ENCODE data around the gene NCLN. TPM values are rescaled to one million over a fixed set of nuclear protein-coding genes. Genes with fewer than 3 reads are reported as not detected.
"Not testable (repeated sequence)": the region's sequence is repeated elsewhere in the genome, so short reads cannot be mapped to it uniquely, and the experiment has no call there.

NCLN gene
- total RNA-seq, 1 experiment from 2014 or later: 74.7 TPM

GRCh38 chr19:3201911-3202310 is 16.2 kb downstream of the NCLN start:
- no peaks in the 10 kb centered on the region for H3K79me2 ChIP-seq (ENCODE audit: low read length)
- no peak overlapping the region for H3K27ac ChIP-seq (ENCODE audit: low read length)
- ATAC-seq (no peak), DNase-seq (no peak)
- H3F3A ChIP-seq (ENCODE audit: low read length, unreplicated experiment): no peaks in the 10 kb centered on the region
- no peaks in the 10 kb centered on the region for H3K4me1 ChIP-seq (ENCODE audit: insufficient read depth, low read length)
- no peak for TF ChIP-seq EZH2phosphoT487 (IDR thresholded peaks at IDR 0.05; ENCODE audit: borderline replicate concordance, low read length)
- TF ChIP-seq, protein P1, sequence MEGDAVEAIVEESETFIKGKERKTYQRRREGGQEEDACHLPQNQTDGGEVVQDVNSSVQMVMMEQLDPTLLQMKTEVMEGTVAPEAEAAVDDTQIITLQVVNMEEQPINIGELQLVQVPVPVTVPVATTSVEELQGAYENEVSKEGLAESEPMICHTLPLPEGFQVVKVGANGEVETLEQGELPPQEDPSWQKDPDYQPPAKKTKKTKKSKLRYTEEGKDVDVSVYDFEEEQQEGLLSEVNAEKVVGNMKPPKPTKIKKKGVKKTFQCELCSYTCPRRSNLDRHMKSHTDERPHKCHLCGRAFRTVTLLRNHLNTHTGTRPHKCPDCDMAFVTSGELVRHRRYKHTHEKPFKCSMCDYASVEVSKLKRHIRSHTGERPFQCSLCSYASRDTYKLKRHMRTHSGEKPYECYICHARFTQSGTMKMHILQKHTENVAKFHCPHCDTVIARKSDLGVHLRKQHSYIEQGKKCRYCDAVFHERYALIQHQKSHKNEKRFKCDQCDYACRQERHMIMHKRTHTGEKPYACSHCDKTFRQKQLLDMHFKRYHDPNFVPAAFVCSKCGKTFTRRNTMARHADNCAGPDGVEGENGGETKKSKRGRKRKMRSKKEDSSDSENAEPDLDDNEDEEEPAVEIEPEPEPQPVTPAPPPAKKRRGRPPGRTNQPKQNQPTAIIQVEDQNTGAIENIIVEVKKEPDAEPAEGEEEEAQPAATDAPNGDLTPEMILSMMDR (conservative IDR thresholded peaks at IDR 0.05; ENCODE audit: low read depth, low read length): no peak
- TF ChIP-seq EZH2 (IDR thresholded peaks at IDR 0.05; ENCODE audit: low read length, unreplicated experiment): no peak
- no TSS peak for BruUV-seq (replicated peaks)
- H3K9ac ChIP-seq (ENCODE audit: low read length): no peak overlapping the region
- POLR2A ChIA-PET (ENCODE audit: unreplicated experiment): no interaction called here
- no peak overlapping the region for H3K4me2 ChIP-seq (ENCODE audit: low read length)
- intact Hi-C loops (cut with micrococcal nuclease): no loop called here
- no peaks in the 10 kb centered on the region for H4K20me1 ChIP-seq (ENCODE audit: low read length)
- no peaks in the 10 kb centered on the region for H3K27me3 ChIP-seq (ENCODE audit: low read length)
- H2AFZ ChIP-seq (ENCODE audit: low read length): no peak overlapping the region
- H3K9me2 ChIP-seq (replicated peaks; ENCODE audit: low read length): no peaks in the 10 kb centered on the region
- H3K36me3 ChIP-seq (ENCODE audit: low read depth, low read length): no peaks in the 10 kb centered on the region
- H3K9me3 ChIP-seq (ENCODE audit: low read length): no peaks in the 10 kb centered on the region
- CTCF ChIA-PET: no interaction called here
- H3K4me3 ChIP-seq (ENCODE audit: low read length): no peak overlapping the region

- ChIA-PET CTCF (no interaction called here), POLR2A (ENCODE audit: unreplicated experiment) (no interaction called here)
- Histone ChIP-seq H3K9me2 (replicated peaks; ENCODE audit: low read length) (no peaks in the 10 kb centered on the region), H3K4me3 (ENCODE audit: low read length) (no peak overlapping the region), H4K20me1 (ENCODE audit: low read length) (no peaks in the 10 kb centered on the region), H3K4me1 (ENCODE audit: insufficient read depth, low read length) (no peaks in the 10 kb centered on the region), H3K27ac (ENCODE audit: low read length) (no peak overlapping the region), H3F3A (ENCODE audit: low read length, unreplicated experiment) (no peaks in the 10 kb centered on the region), H3K36me3 (ENCODE audit: low read depth, low read length) (no peaks in the 10 kb centered on the region; the same call in 1 of the 2 replicates), H3K9ac (ENCODE audit: low read length) (no peak overlapping the region), H2AFZ (ENCODE audit: low read length) (no peak overlapping the region), H3K79me2 (ENCODE audit: low read length) (no peaks in the 10 kb centered on the region), H3K4me2 (ENCODE audit: low read length) (no peak overlapping the region), H3K9me3 (ENCODE audit: low read length) (no peaks in the 10 kb centered on the region), H3K27me3 (ENCODE audit: low read length) (no peaks in the 10 kb centered on the region)
- intact Hi-C loops (cut with micrococcal nuclease): no loop called here
- ATAC-seq: no peak
- TF ChIP-seq EZH2phosphoT487 (IDR thresholded peaks at IDR 0.05; ENCODE audit: borderline replicate concordance, low read length) (no peak), EZH2 (IDR thresholded peaks at IDR 0.05; ENCODE audit: low read length, unreplicated experiment) (no peak)
- TF ChIP-seq, protein P1 (conservative IDR thresholded peaks at IDR 0.05; ENCODE audit: low read depth, low read length): no peak
- no peak for DNase-seq
- no TSS peak for BruUV-seq (replicated peaks)
Observed at GRCh38 chr19:3202346-3202745, 16.6 kb downstream of the NCLN start.

- H3F3A ChIP-seq (ENCODE audit: low read length, unreplicated experiment); H3K9me2 ChIP-seq (replicated peaks; ENCODE audit: low read length); H3K27me3 ChIP-seq (ENCODE audit: low read length); H3K9ac ChIP-seq (ENCODE audit: low read length); H3K27ac ChIP-seq (ENCODE audit: low read length); BruUV-seq (replicated peaks); H3K4me2 ChIP-seq (ENCODE audit: low read length); DNase-seq; H3K36me3 ChIP-seq (ENCODE audit: low read depth, low read length); H4K20me1 ChIP-seq (ENCODE audit: low read length); H3K9me3 ChIP-seq (ENCODE audit: low read length); H3K79me2 ChIP-seq (ENCODE audit: low read length); POLR2A ChIA-PET (ENCODE audit: unreplicated experiment); intact Hi-C loops (cut with micrococcal nuclease); H3K4me3 ChIP-seq (ENCODE audit: low read length); CTCF ChIA-PET; ATAC-seq; H3K4me1 ChIP-seq (ENCODE audit: insufficient read depth, low read length); H2AFZ ChIP-seq (ENCODE audit: low read length): not testable (repeated sequence)
Observed at GRCh38 chr19:3202895-3203294, 17.2 kb downstream of the NCLN start.

Data from PC-3 (cell line).